Adipose tissue (tissue), 3 donors: ENCODE data around the gene PPEF1. TPM values are rescaled to one million over a fixed set of nuclear protein-coding genes. Genes with fewer than 3 reads are reported as not detected.
"Not testable (repeated sequence)": the region's sequence is repeated elsewhere in the genome, so short reads cannot be mapped to it uniquely, and the experiment has no call there.

Experiments
- H3K27ac ChIP-seq: one replicate; pipeline ENCODE4 v1.5.1; 2013; ENCODE audit warnings: low read depth, low read length
- WGBS, 3 donors: extraction: QIAGEN DNeasy Blood & Tissue Kit; methylation state at CpG; one replicate each; pipeline ENCODE4 v1.1.7; 2013; 5-methylcytosine and 5-hydroxymethylcytosine counted together
- polyA plus RNA-seq, 3 donors: library from polyadenylated mRNA; stranded (reverse); fragments of 200-250 nt; gene quantifications; one replicate each; pipeline ENCODE4 v1.2.3, GENCODE V29; 2013
- donor health status: healthy with polysubstance abuse.
- donor health status: Bipolar disorder and iron deficiency.
- donor health status: healthy.

Gene PPEF1
- polyA plus RNA-seq, 3 donors = 0.03 to 0.22 (median 0.05) TPM

DNA sequence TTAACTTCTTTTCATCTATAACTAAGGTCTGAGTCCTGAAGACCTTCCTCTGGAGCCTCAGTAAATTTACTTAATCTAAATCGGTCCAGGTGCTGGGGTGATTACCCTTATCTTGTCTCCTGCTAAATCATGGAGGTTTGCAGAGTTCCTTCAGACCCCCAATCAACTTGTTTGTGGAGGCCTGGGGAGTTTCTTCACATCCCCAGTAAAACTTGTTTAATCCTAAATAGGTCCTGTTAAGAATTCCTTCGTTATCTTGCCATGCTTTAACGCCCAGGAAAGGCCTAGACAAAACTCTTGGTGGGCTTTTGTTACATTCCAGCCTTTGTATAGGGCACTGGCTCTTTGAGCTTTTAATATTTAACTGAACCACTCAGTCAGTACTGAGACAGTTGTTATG lies 55.7 kb downstream of the PPEF1 start:
- WGBS, 3 donors = 59 to 87% (median 79%) methylated on average over 3 of the region's 3 CpGs
- not testable (repeated sequence) for H3K27ac ChIP-seq

GRCh38 chrX:18769364-18769763 lies 61.9 kb downstream of the PPEF1 start:
- 20 to 36% (median 30%) methylated on average over 1 of the region's 1 CpG for WGBS, 3 donors
- no peak overlapping the region for H3K27ac ChIP-seq

GRCh38 chrX:18769812-18770573 lies 62.5 kb downstream of the PPEF1 start:
- WGBS, 3 donors = 35 to 43% (median 42%) methylated on average over 7 of the region's 7 CpGs
- H3K27ac ChIP-seq = no peak overlapping the region

DNA sequence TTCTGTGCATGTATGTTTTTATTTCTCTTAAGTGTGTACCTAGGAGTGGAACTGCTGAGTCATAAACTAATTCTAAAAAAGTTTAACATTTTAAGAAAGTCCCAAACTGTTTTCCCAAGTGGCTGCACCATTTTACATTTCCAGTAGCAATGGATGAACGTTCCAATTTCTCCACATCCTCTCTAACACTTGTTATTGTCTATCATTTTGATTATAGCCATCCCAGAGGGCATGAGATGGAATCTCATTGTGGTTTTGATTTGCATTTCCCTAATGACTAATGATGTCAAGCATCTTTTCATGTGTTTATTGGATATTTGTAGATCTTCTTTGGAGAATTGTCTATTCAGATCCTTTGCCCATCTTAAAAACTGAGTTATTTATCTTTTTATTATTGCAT lies 82.5 kb downstream of the PPEF1 start:
- H3K27ac ChIP-seq = no peak overlapping the region
- 24 to 56% (median 32%) methylated on average over 1 of the region's 1 CpG for WGBS, 3 donors

DNA sequence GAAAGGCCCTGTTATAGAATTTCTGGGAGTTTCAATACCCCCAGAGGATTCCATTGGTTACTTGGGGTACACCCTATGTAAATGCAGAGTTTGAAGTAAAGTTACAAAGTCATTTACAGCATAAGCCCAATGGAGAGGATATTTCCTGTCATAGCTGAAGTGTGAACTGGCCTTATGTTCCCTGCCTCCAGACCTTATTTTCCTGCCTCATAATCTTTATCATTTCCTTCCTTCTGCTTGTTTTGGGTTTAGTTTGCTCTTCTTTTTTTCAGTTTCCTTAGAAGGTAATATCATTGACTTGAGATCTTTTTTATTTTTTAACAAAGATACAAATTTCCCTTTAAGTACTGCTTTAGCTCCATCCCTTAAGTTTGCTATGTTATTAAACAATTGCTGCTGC lies 85.4 kb downstream of the PPEF1 start:
- no peak overlapping the region for H3K27ac ChIP-seq

- 55 to 74% (median 58%) methylated on average over 7 of the region's 7 CpGs for WGBS, 3 donors
These were observed 86.2 kb downstream of the PPEF1 start for GRCh38 chrX:18793601-18794089.

DNA sequence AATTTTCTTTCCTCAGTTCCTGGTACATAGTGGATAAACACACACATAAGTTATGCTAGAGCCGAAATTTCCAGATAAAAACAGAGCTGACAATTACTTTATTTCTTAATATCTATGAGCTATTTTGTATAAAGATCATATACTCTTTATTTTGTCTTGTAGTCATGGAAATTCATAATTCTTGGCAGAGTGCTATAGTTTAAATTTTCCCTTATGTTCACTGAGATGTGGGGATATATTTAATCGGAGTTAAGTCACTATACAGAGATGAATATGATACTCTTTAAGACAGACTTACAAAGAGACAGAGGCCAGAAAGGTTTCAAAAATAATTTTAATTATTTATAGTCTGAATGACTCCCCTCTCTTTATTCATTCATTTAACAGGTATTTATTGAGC lies 89.7 kb downstream of the PPEF1 start:
- no peak overlapping the region for H3K27ac ChIP-seq
- WGBS, 3 donors = 72 to 85% (median 77%) methylated on average over 2 of the region's 2 CpGs

More at GRCh38 chrX:18793601-18794089, 86.2 kb downstream of the PPEF1 start:
- no peak overlapping the region for H3K27ac ChIP-seq

GRCh38 chrX:18799911-18800310 lies 92.5 kb downstream of the PPEF1 start:
- WGBS, 3 donors = 52 to 76% (median 58%) methylated on average over 2 of the region's 2 CpGs
- H3K27ac ChIP-seq = no peak overlapping the region

DNA sequence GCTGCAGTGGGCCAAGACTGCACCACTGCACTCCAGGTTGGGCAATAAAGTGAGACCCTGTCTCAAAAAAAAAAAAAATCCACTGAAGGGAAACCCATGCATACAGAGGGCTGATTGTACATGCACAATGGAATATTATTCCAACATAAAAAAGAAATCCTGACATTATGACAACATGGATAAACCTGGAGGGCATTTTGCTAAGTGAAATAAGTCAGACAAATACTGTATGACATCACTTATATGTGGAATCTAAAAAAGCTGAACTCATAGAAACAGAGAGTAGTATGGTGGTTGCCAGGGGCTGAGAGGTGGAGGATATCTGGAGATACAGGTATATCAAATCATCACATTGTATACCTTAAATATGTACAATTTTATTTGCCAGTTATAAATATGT lies 102.2 kb downstream of the PPEF1 start:
- no peak overlapping the region for H3K27ac ChIP-seq

DNA sequence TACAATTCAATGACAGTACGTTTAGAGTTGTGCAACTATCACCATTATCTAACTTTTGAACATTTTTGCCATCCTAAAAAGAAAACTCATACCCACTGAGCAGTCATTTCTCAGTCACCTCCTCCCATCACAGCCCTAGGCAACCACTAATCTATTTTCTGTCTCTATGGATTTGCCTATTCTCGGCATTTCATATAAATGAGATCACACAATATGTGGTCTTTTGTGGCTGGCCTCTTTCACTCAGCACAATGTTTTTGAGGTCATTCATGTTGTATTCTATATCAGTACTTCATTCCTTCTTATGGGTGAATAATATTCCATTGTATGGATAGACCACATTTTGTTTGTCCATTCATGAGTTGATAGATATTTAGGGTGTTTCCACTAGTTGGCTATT lies 103.0 kb downstream of the PPEF1 start:
- 64 to 78% (median 77%) methylated on average over 2 of the region's 2 CpGs for WGBS, 3 donors
- H3K27ac ChIP-seq = no peak overlapping the region

GRCh38 chrX:18825375-18825774 lies 117.9 kb downstream of the PPEF1 start:
- WGBS, 3 donors = 61 to 84% (median 80%) methylated on average over 2 of the region's 2 CpGs
- no peak overlapping the region for H3K27ac ChIP-seq

GRCh38 chrX:18828832-18829404 lies 121.5 kb downstream of the PPEF1 start:
- H3K27ac ChIP-seq = no peak overlapping the region
- 89 to 100% (median 91%) methylated on average over 1 of the region's 1 CpG for WGBS, 3 donors

DNA sequence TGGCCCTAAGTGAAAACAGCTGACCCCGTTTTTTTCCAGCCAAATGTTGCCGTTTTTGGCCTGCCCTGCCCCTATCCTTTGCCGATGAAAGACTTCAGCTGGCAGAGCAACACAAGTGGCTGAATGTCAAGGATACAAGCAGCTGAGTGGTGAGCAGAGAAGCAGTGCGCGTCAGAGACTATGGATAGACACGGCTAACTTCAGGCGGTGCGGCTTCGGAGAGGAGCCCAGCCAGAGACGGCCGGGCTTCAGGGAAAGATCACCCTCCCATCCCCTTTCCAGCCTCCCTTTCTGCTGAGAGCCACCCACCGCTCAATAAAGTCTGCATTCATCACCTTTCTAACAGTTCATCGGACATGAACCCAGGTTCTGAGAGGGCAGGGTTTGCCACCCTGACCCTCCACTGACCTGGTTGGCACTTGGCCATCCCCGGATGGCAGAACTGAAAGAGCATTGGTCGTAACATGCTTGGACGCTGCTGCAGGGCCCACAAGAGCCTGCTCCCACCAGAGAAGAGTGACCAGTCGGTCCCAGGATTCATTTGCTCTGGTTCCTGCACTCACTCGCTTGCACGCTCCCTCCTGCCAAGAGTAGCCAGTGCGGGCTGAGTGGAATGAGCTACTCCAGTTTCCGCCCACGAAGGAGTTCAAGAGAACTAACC lies 125.8 kb downstream of the PPEF1 start:
- WGBS, 3 donors = 64 to 79% (median 68%) methylated on average over 22 of the region's 22 CpGs
- H3K27ac ChIP-seq = no peak overlapping the region

- not testable (repeated sequence) for H3K27ac ChIP-seq
- 73 to 95% (median 87%) methylated on average over 3 of the region's 3 CpGs for WGBS, 3 donors
These were observed 140.5 kb downstream of the PPEF1 start for GRCh38 chrX:18847901-18848300.

DNA sequence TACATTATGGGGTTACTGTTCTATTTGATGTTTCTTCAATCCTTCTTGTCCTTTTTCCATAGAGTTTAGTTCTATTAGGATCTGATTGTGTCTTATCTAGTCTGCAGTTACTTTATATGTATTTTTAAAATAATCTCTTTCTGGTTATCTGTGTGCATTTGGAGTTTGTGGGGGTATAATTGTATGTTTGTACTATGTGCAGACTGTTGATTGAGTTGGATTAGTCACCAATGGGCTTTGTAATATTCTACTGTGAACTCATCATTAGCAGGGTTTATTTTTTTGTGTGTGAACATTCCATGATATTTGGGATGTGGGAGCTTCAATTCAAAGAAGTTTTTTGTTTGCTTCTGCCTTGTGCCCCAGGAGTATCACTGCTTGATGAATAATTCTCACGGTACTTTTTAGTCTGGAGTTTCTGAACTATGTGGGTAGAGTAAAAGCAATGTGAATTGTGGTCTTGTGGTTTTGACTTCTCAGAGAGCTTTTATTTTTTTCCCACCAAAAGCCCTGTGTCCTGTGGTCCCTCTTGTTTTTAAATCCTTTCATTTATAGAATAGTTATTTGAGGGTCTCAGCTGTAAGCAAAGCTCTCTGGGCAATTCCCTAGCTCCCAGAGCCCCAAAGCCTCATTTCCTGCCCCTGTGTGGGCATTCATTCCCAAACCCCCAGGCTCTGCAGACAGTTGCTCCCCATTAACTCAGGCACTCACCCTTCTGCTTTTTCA lies 148.6 kb downstream of the PPEF1 start:
- WGBS, 3 donors = 18 to 85% (median 68%) methylated on average over 1 of the region's 1 CpG
- H3K27ac ChIP-seq = no peak overlapping the region

DNA sequence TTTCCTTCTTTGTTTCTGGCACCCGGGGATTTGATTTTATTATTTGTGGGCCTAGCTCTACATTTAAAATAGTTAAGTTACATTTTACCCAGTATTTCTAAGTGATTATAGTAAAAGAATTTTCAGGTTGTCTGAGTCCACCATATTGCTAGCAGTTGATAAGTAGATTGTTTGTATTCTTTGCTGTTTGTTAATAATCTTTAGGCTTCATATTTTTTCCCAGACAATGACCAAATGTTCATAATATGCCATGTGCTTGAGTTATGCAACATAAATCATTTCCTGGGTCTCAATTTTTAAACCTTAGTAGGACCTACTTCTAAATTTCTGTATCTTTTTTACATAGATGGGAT lies 149.2 kb downstream of the PPEF1 start:
- WGBS, 3 donors = 12 to 71% (median 71%) methylated on average over 1 of the region's 1 CpG
- no peak overlapping the region for H3K27ac ChIP-seq

- WGBS, 3 donors = 88 to 92% (median 91%) methylated on average over 5 of the region's 5 CpGs
- H3K27ac ChIP-seq = no peak overlapping the region
These were observed 154.1 kb downstream of the PPEF1 start for GRCh38 chrX:18861511-18861910.

- 89 to 93% (median 92%) methylated on average over 14 to 15 of the region's 15 CpGs for WGBS, 3 donors
- H3K27ac ChIP-seq = no peak overlapping the region
These were observed 157.0 kb downstream of the PPEF1 start for GRCh38 chrX:18864390-18864920.
